Measurements from ENCODE around the gene LHCGR. TPM values are rescaled to one million over a fixed set of nuclear protein-coding genes. Genes with fewer than 3 reads are reported as not detected.

LHCGR gene
- total RNA-seq, 1 donor from 2014 or later, result not detected

DNA sequence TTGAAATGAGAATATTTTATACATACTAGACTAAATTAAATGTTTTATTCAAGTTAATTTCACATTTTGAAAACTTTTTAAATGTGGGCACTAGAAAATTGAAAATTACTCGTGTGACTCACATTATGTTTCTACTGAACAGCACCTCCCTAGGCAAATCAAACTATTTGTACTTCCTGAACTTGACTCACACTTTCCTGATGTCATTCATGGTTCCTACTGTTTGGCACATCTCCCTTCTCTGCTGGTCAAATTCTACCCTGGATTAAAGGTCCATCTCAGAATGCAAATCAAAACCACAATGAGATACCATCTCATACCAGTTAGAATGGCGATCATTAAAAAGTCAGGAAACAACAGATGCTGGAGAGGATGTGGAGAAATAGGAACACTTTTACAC lies 16.7 kb downstream of the LHCGR start:
- peak; percentile 80 for DNase-seq (ENCODE audit: low read depth)
- TF ChIP-seq, protein P1, sequence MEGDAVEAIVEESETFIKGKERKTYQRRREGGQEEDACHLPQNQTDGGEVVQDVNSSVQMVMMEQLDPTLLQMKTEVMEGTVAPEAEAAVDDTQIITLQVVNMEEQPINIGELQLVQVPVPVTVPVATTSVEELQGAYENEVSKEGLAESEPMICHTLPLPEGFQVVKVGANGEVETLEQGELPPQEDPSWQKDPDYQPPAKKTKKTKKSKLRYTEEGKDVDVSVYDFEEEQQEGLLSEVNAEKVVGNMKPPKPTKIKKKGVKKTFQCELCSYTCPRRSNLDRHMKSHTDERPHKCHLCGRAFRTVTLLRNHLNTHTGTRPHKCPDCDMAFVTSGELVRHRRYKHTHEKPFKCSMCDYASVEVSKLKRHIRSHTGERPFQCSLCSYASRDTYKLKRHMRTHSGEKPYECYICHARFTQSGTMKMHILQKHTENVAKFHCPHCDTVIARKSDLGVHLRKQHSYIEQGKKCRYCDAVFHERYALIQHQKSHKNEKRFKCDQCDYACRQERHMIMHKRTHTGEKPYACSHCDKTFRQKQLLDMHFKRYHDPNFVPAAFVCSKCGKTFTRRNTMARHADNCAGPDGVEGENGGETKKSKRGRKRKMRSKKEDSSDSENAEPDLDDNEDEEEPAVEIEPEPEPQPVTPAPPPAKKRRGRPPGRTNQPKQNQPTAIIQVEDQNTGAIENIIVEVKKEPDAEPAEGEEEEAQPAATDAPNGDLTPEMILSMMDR (IDR thresholded peaks at IDR 0.05; ENCODE audit: insufficient read depth, low read length, severe bottlenecking), result no peak
- no peak overlapping the region for H3K4me3 ChIP-seq (ENCODE audit: low read depth, low read length)
- H3K36me3 ChIP-seq (ENCODE audit: control insufficient read depth, insufficient read depth, low read length), result no peaks in the 10 kb centered on the region
- FAIRE-seq, result no peak
- no peaks in the 10 kb centered on the region for H3K27me3 ChIP-seq (ENCODE audit: control insufficient read depth, insufficient read depth, low read length)

DNA sequence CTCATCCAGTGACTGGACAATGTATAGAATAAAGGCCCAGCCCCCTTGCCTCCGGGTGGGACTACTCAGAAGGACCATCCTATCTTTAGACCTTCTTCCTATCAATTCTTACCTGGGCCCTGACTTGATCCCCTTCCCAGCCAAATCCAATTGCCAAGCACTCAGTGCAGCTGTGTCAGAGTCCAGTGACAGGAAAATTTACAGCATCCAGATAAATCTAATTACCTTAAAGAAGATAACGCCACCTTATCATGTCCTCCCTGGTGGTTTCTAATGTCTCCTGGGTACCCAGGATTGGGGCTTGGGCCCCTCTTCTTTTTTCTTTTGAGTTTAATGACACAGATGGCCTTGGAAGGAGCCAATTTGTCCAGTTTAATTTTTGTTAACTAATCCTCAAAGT lies 19.3 kb downstream of the LHCGR start:
- DNase-seq (ENCODE audit: low read depth) (no peak), FAIRE-seq (no peak)
- Histone ChIP-seq H3K27me3 (ENCODE audit: control insufficient read depth, insufficient read depth, low read length) (no peaks in the 10 kb centered on the region), H3K4me3 (ENCODE audit: low read depth, low read length) (no peak overlapping the region), H3K36me3 (ENCODE audit: control insufficient read depth, insufficient read depth, low read length) (no peaks in the 10 kb centered on the region)
- TF ChIP-seq, protein P1 (IDR thresholded peaks at IDR 0.05; ENCODE audit: insufficient read depth, low read length, severe bottlenecking), result no peak

DNA sequence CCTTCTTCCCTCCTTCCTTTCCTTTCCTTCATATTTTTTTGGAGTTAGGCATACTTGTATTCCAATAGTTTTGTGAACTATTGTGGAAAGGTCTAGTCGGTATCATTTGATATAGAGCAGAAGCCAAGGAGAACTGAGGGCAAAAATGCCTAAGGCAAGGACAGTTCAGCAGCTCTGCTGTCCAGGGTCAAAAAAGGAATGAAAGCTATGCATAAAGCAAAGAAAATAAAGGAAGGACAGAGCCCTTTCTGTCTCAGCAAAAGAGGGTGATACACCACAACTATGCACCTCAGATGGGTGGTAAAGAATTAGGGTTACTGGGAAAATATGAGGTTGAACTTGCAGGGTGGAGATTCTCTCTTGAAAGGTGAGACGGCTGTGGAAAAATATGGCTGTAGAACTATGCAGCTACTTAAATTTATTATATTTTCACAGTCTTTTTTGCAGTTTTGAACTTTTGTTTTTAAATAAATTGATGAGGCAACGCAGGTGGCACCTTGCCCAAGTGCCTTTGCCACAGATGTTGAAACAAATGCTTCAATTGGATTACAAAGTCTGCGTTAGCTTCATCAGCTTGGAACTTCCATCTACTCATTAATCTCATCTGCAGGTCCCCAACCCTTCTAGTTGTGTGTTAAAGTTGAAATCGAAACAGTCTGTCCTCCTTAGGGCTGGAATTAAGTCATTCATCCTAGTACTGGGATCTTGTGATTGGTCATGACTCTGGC lies 20.8 kb downstream of the LHCGR start:
- peak; percentile 72 for FAIRE-seq
- TF ChIP-seq, protein P1 (IDR thresholded peaks at IDR 0.05; ENCODE audit: insufficient read depth, low read length, severe bottlenecking), result no peak
- H3K4me3 ChIP-seq (ENCODE audit: low read depth, low read length), result no peak overlapping the region
- DNase-seq (ENCODE audit: low read depth), result no peak
- no peaks in the 10 kb centered on the region for H3K27me3 ChIP-seq (ENCODE audit: control insufficient read depth, insufficient read depth, low read length)
- no peaks in the 10 kb centered on the region for H3K36me3 ChIP-seq (ENCODE audit: control insufficient read depth, insufficient read depth, low read length)

DNA sequence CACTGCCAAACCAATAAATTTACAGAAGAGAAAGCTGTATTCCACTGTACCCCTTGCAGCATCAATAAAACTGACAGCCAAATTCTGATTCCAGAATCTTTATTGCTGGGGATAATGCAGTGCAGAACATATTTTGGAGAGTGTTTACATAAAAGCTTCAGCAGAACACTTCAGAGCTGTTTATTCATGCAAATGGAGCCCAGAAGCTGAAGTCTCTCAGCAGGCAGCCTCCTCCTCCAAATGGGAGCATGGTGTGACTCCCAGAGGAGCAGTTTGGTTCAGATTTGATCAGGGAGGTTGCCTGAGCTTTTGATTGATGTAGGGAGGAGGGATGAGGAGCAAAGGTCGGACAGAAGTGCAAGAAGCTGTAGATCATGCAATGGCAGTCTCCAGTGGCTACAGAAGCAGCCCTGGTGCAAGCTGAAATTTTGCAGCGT lies 22.4 kb downstream of the LHCGR start:
- TF ChIP-seq, protein P1 (IDR thresholded peaks at IDR 0.05; ENCODE audit: insufficient read depth, low read length, severe bottlenecking), result no peak
- no peak overlapping the region for H3K4me3 ChIP-seq (ENCODE audit: low read depth, low read length)
- FAIRE-seq, result no peak

DNA sequence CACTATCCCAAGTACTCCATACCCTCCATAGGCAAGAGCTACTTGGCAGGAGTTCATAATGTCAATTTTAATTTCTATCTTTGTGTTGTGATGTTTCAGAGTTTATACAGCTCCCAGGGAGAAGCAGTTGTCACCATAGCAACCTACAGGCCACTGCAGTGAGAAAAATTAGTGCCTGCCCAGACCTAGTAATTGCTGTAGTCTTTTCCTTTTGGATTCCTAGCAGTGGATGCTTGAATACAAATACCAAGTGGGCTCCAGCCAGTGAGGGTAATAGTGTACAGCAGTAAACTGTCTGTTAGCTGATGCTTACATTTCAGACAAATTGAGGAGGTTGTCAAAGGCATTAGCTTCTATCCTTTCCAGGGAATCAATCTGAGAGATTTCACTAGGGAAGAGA lies 26.7 kb downstream of the LHCGR start:
- H3K4me3 ChIP-seq (ENCODE audit: low read depth, low read length), result no peak overlapping the region
- H3K36me3 ChIP-seq (ENCODE audit: control insufficient read depth, insufficient read depth, low read length), result no peaks in the 10 kb centered on the region
- TF ChIP-seq, protein P1 (IDR thresholded peaks at IDR 0.05; ENCODE audit: insufficient read depth, low read length, severe bottlenecking), result no peak
- FAIRE-seq, result no peak
- no peak for DNase-seq (ENCODE audit: low read depth)
- H3K27me3 ChIP-seq (ENCODE audit: control insufficient read depth, insufficient read depth, low read length), result no peaks in the 10 kb centered on the region

More for the DNA sequence above, 22.4 kb downstream of the LHCGR start:
- no peaks in the 10 kb centered on the region for H3K36me3 ChIP-seq (ENCODE audit: control insufficient read depth, insufficient read depth, low read length)
- DNase-seq (ENCODE audit: low read depth), result no peak
- H3K27me3 ChIP-seq (ENCODE audit: control insufficient read depth, insufficient read depth, low read length), result no peaks in the 10 kb centered on the region

DNA sequence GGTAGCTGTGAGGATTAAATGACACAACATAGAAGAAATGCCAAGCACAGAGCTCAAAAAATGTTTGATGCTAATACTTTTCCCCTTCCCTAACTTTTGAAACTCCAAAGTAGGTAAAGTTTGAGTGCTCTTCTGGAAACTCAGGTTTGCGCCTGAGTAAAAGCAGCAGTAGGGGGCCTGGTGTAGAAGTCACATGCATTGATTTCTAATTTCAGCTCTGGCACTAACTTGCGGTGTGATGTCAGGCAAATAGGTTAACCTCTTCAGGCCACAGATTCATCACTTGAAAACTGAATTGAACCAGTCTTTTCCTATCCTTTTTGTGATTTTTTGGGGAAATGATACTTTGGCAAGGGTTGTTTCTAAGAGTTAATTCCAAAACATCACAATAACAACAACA lies 27.2 kb downstream of the LHCGR start:
- DNase-seq (ENCODE audit: low read depth) (no peak), FAIRE-seq (no peak)
- Histone ChIP-seq H3K27me3 (ENCODE audit: control insufficient read depth, insufficient read depth, low read length) (no peaks in the 10 kb centered on the region), H3K36me3 (ENCODE audit: control insufficient read depth, insufficient read depth, low read length) (no peaks in the 10 kb centered on the region), H3K4me3 (ENCODE audit: low read depth, low read length) (no peak overlapping the region)
- TF ChIP-seq, protein P1 (IDR thresholded peaks at IDR 0.05; ENCODE audit: insufficient read depth, low read length, severe bottlenecking), result no peak

Measured in bronchial epithelial cell (primary cell).